OCI-LY3 (cell line): Measurements from ENCODE around the gene PCBP3.

Experiments used
- H2AFZ ChIP-seq: fragments of 200-600, 300-600 bp; shearing (Covaris generic); 2 replicates; pipeline ENCODE4 v1.6.0; 2014; ENCODE audit warnings: antibody characterized with exemption, low read depth, low read length
- H3K27ac ChIP-seq: fragments of 200-600, 300-600 bp; sonication (generic); 2 replicates; pipeline ENCODE4 v1.5.1; 2014; ENCODE audit warnings: mild to moderate bottlenecking, low read length, moderate library complexity, mixed read lengths
- H3K27me3 ChIP-seq: fragments of 200-600, 300-600 bp; sonication (generic); 2 replicates; pipeline ENCODE4 v1.6.1; 2014; ENCODE audit warnings: low read depth, low read length, mixed read lengths
- H3K36me3 ChIP-seq: fragments of 200-600, 300-600 bp; sonication (generic); replicated peaks from 2 replicates; pipeline ENCODE3; 2014; ENCODE audit warnings: low read depth, low read length, mixed read lengths
- H3K4me1 ChIP-seq: fragments of 300-600, 200-600 bp; sonication (generic); 2 replicates; pipeline ENCODE4 v1.6.1; 2014; ENCODE audit warnings: low read length, mixed read lengths
- H3K4me2 ChIP-seq: fragments of 200-600, 300-600 bp; sonication (generic); 2 replicates; pipeline ENCODE4 v1.6.1; 2014; ENCODE audit warnings: low read length, mixed read lengths
- H3K4me3 ChIP-seq: fragments of 300-600, 200-600 bp; sonication (generic); 2 replicates; pipeline ENCODE4 v1.5.1; 2014; ENCODE audit warnings: antibody characterized with exemption, mild to moderate bottlenecking, low read length, moderate library complexity
- H3K79me2 ChIP-seq: fragments of 300-600, 200-600 bp; shearing (Covaris generic); 2 replicates; pipeline ENCODE4 v1.6.1; 2014; ENCODE audit warnings: mild to moderate bottlenecking, low read length, mixed read lengths
- H3K9ac ChIP-seq: fragments of 300-600, 200-600 bp; shearing (Covaris generic); 2 replicates; pipeline ENCODE4 v1.6.0; 2014; ENCODE audit warnings: mild to moderate bottlenecking, low read length, moderate library complexity
- H3K9me3 ChIP-seq: fragments of 200-600, 300-600 bp; shearing (Covaris generic); 2 replicates; pipeline ENCODE4 v1.6.1; 2014; ENCODE audit warnings: low read length, mixed read lengths; ENCODE audit not compliant: insufficient read depth
- H4K20me1 ChIP-seq: fragments of 200-600, 300-600 bp; sonication (generic); 2 replicates; pipeline ENCODE4 v1.6.1; 2016; ENCODE audit warnings: low read length, mixed read lengths; ENCODE audit not compliant: insufficient read depth
- CTCF ChIP-seq: fragments of 200-600, 300-600 bp; sonication (generic); IDR thresholded peaks from 2 replicates; pipeline ENCODE4 v1.5.1; 2014; ENCODE audit warnings: antibody characterized with exemption, low read length, low read depth
- EZH2phosphoT487 ChIP-seq: fragments of 200-600 bp; shearing (Covaris generic); IDR thresholded peaks from 2 replicates; pipeline ENCODE4 v1.6.1; 2018; ENCODE audit warnings: antibody characterized with exemption, mixed run types, low read depth

Gene PCBP3

GRCh38 chr21:45639206-45640000 lies 4.1 kb upstream of the PCBP3 start:
- H3K79me2 ChIP-seq = no peaks in the 10 kb centered on the region
- H3K4me2 ChIP-seq = peak overlapping the region; percentile 58; the same call in 1 of the 2 replicates
- no peaks in the 10 kb centered on the region for H3K27me3 ChIP-seq
- H2AFZ ChIP-seq = no peak overlapping the region
- no peak overlapping the region for H3K4me3 ChIP-seq
- no peaks in the 10 kb centered on the region for H4K20me1 ChIP-seq
- H3K9me3 ChIP-seq = no peaks in the 10 kb centered on the region
- no peak overlapping the region for H3K9ac ChIP-seq
- TF ChIP-seq EZH2phosphoT487 (no peak), CTCF (no peak)
- no peaks in the 10 kb centered on the region for H3K36me3 ChIP-seq
- peaks cover 25% of the 10 kb centered on the region for H3K4me1 ChIP-seq
- H3K27ac ChIP-seq = no peak overlapping the region

GRCh38 chr21:45640001-45640887 lies 3.3 kb upstream of the PCBP3 start:
- H3K4me1 ChIP-seq = peaks cover 25% of the 10 kb centered on the region
- no peaks in the 10 kb centered on the region for H3K27me3 ChIP-seq
- H2AFZ ChIP-seq = peak overlapping the region; percentile 62; the same call in 1 of the 2 replicates
- H3K4me2 ChIP-seq = peak overlapping the region; percentile 58
- H3K9me3 ChIP-seq = no peaks in the 10 kb centered on the region
- H3K36me3 ChIP-seq = no peaks in the 10 kb centered on the region
- TF ChIP-seq EZH2phosphoT487 (no peak), CTCF (no peak)
- H4K20me1 ChIP-seq = no peaks in the 10 kb centered on the region
- peak overlapping the region; percentile 47; the same call in 1 of the 2 replicates for H3K4me3 ChIP-seq
- no peaks in the 10 kb centered on the region for H3K79me2 ChIP-seq
- H3K9ac ChIP-seq = peak overlapping the region; percentile 17; the same call in 1 of the 2 replicates
- H3K27ac ChIP-seq = no peak overlapping the region

- no peaks in the 10 kb centered on the region for H3K79me2 ChIP-seq
- H2AFZ ChIP-seq = peak overlapping the region; percentile 62; the same call in 1 of the 2 replicates
- peak overlapping the region; percentile 47 for H3K4me3 ChIP-seq
- peaks cover 25% of the 10 kb centered on the region for H3K4me1 ChIP-seq
- H3K27ac ChIP-seq = 0 out of 2 replicates have a peak overlapping the region, but pooled peaks have one; percentile 15
- no peaks in the 10 kb centered on the region for H3K27me3 ChIP-seq
- TF ChIP-seq EZH2phosphoT487 (no peak), CTCF (no peak)
- peak overlapping the region; percentile 17; the same call in 1 of the 2 replicates for H3K9ac ChIP-seq
- no peaks in the 10 kb centered on the region for H3K36me3 ChIP-seq
- no peaks in the 10 kb centered on the region for H3K9me3 ChIP-seq
- H4K20me1 ChIP-seq = no peaks in the 10 kb centered on the region
- peak overlapping the region; percentile 58 for H3K4me2 ChIP-seq
Measured at GRCh38 chr21:45640888-45641479, 2.5 kb upstream of the PCBP3 start.
